ENCODE results near the gene CYTIP.

Gene CYTIP

DNA sequence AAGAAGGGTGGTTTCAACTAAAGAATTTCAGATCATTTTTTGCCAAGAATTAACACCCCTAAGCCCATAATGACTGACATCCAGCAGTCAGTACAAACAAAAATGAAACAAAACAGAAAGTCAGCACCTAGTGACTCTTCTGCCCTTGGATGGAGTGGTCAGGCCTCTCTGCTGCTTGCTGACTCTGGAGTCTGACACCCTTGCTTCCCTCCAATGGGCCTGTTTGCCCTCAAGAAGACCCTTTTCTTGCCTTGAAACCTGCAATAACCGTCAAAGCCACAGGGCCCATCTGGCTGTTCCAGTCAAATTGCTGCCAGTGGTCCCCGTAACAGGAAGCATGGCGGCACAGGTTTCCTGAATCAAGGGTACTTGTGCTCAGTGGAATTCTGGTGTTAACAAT is 27.2 kb upstream of the CYTIP start:
- H3K27ac Mint-ChIP-seq: peak overlapping the region; percentile 23
- H3K27me3 Mint-ChIP-seq: no peaks in the 10 kb centered on the region
- no peaks in the 10 kb centered on the region for H3K36me3 Mint-ChIP-seq
- H3K4me3 Mint-ChIP-seq: no peak overlapping the region
- H3K4me1 Mint-ChIP-seq: peaks cover 79% of the 10 kb centered on the region
- H3K9me3 Mint-ChIP-seq: no peaks in the 10 kb centered on the region

DNA sequence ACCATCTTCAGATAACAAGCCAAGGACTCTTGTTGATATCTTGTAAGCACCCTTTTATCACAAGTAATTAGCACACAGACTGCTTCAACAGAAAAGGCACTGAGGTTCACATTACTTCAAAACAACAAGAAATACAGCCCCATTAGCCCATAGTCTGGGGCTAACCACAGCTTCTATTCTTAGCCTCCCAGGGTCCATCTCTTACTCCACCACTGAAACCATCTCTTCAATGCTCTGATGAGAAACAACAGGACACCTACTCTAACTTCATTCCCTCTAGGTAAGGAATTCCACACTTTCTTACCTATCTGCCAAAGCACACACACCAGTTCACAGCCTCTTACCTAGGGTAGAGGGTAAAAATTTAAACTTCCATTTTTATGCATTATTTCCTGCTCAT is 26.4 kb upstream of the CYTIP start:
- no peaks in the 10 kb centered on the region for H3K27me3 Mint-ChIP-seq
- peak overlapping the region; percentile 94 for H3K27ac Mint-ChIP-seq
- H3K9me3 Mint-ChIP-seq: peaks cover 6% of the 10 kb centered on the region
- peak overlapping the region; percentile 74 for H3K4me3 Mint-ChIP-seq
- H3K36me3 Mint-ChIP-seq: peaks cover 4% of the 10 kb centered on the region
- H3K4me1 Mint-ChIP-seq: peaks cover 80% of the 10 kb centered on the region

DNA sequence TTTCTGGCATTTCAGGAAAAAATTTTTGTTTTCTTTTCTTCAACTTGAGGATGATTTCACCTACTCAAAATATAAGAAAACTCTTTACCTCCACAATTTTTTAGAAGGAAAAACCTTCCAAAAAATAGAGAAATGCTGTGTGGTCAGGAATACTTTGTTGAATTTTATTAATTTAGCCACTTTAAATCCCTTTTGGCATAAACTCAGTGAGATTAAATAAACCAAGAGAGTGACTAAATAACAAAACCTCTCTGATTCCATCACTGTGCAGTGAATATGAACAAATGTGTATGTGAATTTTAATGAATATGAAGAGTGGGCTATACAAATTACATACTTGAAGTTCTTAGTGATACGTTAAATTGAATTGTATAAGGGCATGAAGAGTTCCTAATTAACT is 25.8 kb upstream of the CYTIP start:
- Mint-ChIP-seq H3K27me3 (no peaks in the 10 kb centered on the region), H3K27ac (peak overlapping the region; percentile 94), H3K9me3 (peaks cover 9% of the 10 kb centered on the region), H3K36me3 (peaks cover 5% of the 10 kb centered on the region), H3K4me1 (peaks cover 82% of the 10 kb centered on the region), H3K4me3 (peak overlapping the region; percentile 74)

DNA sequence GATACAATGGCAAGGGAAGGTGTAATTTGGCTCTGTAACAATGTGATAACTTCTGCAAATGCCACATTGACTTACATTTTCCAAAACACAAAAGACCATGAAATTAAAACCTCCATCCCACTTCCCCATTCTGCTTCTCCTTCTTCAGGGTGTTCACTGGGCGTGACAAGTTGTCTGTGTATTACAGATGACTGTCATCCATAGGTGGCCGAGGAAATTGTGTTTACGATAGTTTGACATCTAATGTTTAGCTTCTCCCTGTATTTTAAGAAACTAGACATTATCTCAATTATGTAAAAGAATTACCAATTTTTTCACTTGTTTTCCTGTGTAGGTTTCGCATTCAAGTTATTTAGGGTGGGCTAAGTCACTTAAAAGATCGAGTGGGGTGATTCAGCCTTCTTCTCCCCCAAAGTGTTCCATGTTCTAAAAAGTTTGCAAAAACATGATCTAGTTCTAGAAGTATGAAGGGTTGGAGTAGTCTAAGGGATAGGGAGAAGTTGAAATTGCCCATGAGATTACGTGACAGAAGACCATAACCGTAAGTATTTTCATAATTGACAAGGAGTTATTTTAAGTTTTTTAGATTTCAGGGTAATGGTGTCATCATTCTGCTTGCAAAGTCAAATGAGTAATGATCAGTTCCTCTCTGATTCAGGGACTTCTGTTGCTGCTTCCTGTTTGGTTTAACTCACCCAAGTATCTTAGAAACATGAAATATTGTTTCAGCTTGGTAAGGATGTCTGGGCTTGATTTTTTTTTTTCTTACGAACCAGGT is 25.2 kb upstream of the CYTIP start:
- Mint-ChIP-seq H3K4me1 (peaks cover 85% of the 10 kb centered on the region), H3K4me3 (peak overlapping the region; percentile 74)

DNA sequence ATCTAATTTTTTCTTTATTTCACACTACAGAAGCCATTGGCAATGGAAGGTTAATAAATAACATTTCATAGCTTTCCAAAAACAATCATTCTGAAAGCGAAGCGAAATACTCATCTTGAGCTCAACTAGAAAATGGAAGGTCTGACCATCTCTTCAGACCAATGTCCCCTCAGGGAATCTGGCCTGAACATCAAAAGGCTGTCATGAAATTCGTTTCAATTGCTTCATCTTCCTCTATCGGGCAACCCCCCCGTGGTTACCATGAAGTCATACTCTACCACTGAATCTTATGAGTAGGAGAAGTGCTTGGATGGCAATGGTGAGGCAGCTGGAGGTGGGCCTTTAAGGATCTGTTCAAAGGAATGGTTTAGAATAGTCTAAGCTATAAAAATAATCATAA is 22.9 kb upstream of the CYTIP start:
- Mint-ChIP-seq H3K27me3 (no peaks in the 10 kb centered on the region), H3K27ac (peak overlapping the region; percentile 94), H3K4me1 (peaks cover 90% of the 10 kb centered on the region), H3K9me3 (peaks cover 9% of the 10 kb centered on the region), H3K4me3 (no peak overlapping the region), H3K36me3 (peaks cover 5% of the 10 kb centered on the region)

More for the DNA sequence above, 25.2 kb upstream of the CYTIP start:
- Mint-ChIP-seq H3K9me3 (peaks cover 9% of the 10 kb centered on the region), H3K27ac (peak overlapping the region; percentile 94), H3K36me3 (peaks cover 5% of the 10 kb centered on the region), H3K27me3 (no peaks in the 10 kb centered on the region)

DNA sequence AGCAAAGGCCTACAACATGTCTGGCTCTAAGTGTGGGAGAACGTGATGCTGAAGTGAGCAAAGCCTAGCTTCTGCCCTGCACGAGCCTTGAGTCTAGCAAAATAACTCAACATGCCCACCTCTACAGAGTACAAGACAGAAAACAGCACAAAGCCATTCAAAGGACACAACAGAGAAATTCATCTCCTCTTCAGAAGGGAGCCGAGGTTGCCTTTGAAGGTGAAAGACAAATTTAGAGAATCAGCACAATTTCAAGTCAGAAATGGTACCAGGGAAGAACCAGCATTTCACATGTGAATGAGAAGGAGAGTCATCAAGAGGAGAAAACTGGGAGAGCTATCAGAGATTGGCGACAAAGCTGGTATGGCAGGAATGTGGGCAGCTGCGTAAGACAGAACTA is 21.7 kb upstream of the CYTIP start:
- Mint-ChIP-seq H3K9me3 (peaks cover 9% of the 10 kb centered on the region), H3K4me1 (peaks cover 99% of the 10 kb centered on the region), H3K27me3 (no peaks in the 10 kb centered on the region), H3K27ac (peak overlapping the region; percentile 94), H3K4me3 (peak overlapping the region; percentile 27), H3K36me3 (peaks cover 5% of the 10 kb centered on the region)

DNA sequence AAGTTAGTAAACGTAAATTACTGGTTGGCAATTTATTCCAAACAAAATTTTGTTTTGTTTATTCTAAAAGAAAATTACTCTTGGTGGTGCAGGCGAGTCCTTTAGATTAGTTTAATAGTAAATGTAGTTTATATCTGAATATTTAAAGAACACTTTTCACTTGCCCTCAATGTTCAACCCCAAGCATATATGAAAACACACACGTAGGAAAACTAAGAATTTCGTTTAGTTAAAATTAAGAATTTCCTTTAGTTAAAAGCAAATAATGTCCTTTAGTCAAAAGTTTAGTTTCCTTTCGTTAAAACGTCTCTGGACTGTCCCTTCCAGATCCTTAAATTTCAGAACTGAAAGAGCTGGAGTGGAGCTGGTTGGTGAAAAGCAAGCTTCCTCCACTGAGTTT is 19.1 kb upstream of the CYTIP start:
- H3K9me3 Mint-ChIP-seq: peaks cover 9% of the 10 kb centered on the region
- no peak overlapping the region for H3K4me3 Mint-ChIP-seq
- H3K4me1 Mint-ChIP-seq: peaks cover 100% of the 10 kb centered on the region
- H3K27me3 Mint-ChIP-seq: no peaks in the 10 kb centered on the region
- peak overlapping the region; percentile 62 for H3K27ac Mint-ChIP-seq
- peaks cover 5% of the 10 kb centered on the region for H3K36me3 Mint-ChIP-seq

DNA sequence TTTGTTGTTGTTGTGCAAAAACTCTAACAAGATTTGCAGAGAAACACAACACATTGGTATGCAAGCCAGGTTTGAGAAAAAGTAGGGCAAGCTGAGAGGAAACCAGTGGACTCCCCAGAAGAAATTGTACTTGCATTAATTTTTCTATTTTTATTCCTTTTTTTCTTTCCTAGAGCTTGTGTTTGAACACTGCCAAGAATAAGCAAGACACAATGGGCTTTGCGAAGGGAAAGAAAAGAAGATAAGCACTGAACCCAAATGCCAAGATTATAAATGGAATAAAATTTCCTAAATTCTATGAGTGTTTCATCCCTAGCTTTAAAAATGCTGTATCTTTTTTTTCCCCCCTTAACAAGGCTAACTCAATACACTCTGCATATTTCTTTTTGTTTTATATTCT is 17.0 kb upstream of the CYTIP start:
- Mint-ChIP-seq H3K27ac (peak overlapping the region; percentile 90), H3K4me1 (peaks cover 98% of the 10 kb centered on the region), H3K9me3 (peaks cover 9% of the 10 kb centered on the region), H3K4me3 (no peak overlapping the region), H3K27me3 (no peaks in the 10 kb centered on the region), H3K36me3 (peaks cover 5% of the 10 kb centered on the region)

DNA sequence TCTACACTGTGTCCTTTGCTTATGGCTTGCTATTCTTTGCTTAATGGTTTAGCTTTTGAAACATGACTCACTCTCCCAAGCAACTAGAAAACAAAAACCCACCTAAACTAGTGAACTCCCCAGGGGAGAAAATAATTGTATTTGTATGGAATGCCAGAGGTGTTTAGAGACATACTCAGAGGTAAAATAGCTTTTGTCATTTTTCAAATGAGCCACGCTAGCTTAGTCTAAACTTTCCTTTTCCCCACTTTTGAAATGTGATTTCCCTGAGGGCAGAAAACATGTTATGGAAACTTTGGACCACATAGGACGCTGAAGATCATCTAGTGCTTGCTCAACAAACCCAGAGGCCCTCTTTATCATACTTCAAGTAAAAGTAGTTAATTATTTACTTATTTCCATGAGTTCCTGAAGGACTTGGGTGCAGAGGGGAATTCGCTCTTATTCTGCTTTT is 16.5 kb upstream of the CYTIP start:
- no peaks in the 10 kb centered on the region for H3K27me3 Mint-ChIP-seq
- peaks cover 4% of the 10 kb centered on the region for H3K9me3 Mint-ChIP-seq
- peaks cover 98% of the 10 kb centered on the region for H3K4me1 Mint-ChIP-seq
- H3K27ac Mint-ChIP-seq: peak overlapping the region; percentile 76
- peak overlapping the region; percentile 16 for H3K4me3 Mint-ChIP-seq
- peaks cover 2% of the 10 kb centered on the region for H3K36me3 Mint-ChIP-seq

DNA sequence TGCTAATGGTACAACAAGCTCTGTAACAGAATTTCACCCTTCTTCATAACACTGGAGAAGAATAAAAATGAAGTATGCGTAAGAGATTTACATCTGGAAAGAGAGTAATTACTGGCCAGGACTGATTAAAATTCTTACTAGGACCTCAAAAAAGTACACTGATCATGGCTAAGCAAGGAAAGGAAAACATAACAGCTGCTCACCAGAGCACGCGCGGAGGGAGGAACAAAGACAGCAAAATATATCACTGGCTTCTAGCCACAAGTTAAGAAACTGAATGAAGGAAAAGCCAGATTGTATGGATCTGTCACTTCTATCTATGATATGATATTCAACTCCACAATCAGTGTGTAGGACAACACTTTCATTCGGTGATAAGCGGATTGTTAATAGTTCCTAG is 15.6 kb upstream of the CYTIP start:
- Mint-ChIP-seq H3K9me3 (no peaks in the 10 kb centered on the region), H3K27me3 (no peaks in the 10 kb centered on the region), H3K36me3 (no peaks in the 10 kb centered on the region), H3K4me3 (peak overlapping the region; percentile 75), H3K27ac (peak overlapping the region; percentile 79), H3K4me1 (peaks cover 95% of the 10 kb centered on the region)

DNA sequence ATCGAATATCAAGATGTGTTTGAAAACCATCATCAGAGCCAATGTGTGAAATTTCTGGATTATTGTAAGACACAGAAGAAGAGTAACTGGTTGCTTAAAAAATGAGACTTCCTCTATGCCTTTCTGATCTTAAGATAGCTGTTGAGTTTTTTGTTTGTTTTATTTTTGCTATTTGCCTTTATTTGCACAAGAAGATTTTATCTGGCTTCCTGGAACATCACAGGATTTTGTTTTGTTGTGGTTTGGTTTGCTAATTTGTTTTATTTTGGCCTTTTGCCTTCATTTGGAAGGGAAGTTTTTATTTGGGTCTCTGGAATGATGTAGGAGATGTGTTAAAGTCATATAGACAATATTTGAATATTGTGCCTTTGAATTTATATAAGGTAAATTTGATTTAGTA is 3.9 kb upstream of the CYTIP start:
- Mint-ChIP-seq H3K27ac (peak overlapping the region; percentile 88), H3K4me1 (peaks cover 68% of the 10 kb centered on the region)

DNA sequence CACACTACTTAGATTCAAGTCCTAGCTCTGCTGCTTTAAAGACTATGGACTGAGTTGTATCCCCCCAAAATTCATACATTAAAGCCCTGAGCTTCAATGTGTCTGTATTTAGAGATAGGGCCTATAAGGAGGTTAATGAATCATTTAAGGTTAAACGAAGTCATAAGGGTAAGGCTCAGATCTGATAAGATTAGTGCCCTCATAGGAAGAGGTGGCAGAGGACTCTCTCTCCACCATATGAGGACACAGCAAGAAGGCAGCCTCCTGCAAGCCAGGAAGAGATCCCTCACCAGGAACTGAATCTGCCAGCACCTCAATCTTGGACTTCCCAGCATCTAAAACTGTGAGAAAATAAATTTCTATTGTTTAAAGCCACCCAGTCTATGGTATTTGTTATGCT is 3.1 kb upstream of the CYTIP start:
- H3K4me1 Mint-ChIP-seq: peaks cover 62% of the 10 kb centered on the region
- H3K36me3 Mint-ChIP-seq: peaks cover 12% of the 10 kb centered on the region
- peak overlapping the region; percentile 58 for H3K4me3 Mint-ChIP-seq
- no peaks in the 10 kb centered on the region for H3K9me3 Mint-ChIP-seq
- H3K27me3 Mint-ChIP-seq: no peaks in the 10 kb centered on the region
- H3K27ac Mint-ChIP-seq: peak overlapping the region; percentile 88

More for the DNA sequence above, 3.9 kb upstream of the CYTIP start:
- H3K27me3 Mint-ChIP-seq: no peaks in the 10 kb centered on the region
- H3K9me3 Mint-ChIP-seq: no peaks in the 10 kb centered on the region
- H3K4me3 Mint-ChIP-seq: peak overlapping the region; percentile 58
- H3K36me3 Mint-ChIP-seq: peaks cover 5% of the 10 kb centered on the region

DNA sequence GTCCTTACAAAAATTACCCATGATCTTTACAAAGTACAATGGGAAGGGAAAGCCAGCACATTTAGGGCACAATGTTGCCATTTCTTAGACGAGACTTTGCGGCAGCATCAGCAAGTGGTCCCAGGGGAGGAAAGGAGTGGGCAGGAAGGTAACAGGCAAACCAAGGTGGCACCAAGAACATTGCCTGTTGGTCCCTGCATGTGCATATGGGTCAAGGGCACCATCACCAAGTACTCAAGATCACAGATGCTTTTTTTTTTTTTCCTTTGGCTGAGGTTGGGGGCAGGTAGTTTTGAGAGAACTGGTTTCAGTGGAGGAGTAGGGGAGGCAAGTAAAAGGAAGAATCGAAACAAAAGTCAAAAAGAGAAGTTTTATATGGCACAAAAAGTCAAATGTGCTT is 752 bp upstream of the CYTIP start:
- Mint-ChIP-seq H3K4me3 (peak overlapping the region; percentile 94), H3K4me1 (peaks cover 51% of the 10 kb centered on the region), H3K27ac (peak overlapping the region; percentile 99), H3K27me3 (no peaks in the 10 kb centered on the region), H3K36me3 (peaks cover 30% of the 10 kb centered on the region), H3K9me3 (no peaks in the 10 kb centered on the region)

DNA sequence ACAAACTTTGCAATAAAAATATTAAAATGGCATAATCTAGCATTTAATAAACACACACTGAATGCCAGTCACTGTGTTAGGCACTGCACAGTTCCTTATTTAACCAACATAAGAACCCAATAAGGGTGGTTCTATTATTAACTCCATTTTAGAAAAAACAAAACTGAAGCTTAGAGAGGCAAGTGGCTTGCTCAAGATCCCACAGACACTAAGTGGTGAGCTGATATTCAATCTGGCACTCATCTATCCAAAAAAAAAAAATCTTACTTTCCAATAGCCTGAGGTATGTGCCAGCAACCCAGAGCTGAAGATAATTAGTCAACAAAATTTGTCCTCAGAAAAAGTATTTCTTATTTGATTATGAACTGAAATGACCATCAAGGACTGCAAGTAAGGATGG is 799 bp downstream of the CYTIP start:
- Mint-ChIP-seq H3K4me1 (peaks cover 41% of the 10 kb centered on the region), H3K9me3 (no peaks in the 10 kb centered on the region), H3K4me3 (peak overlapping the region; percentile 94), H3K36me3 (peaks cover 39% of the 10 kb centered on the region), H3K27me3 (no peaks in the 10 kb centered on the region), H3K27ac (peak overlapping the region; percentile 99)

DNA sequence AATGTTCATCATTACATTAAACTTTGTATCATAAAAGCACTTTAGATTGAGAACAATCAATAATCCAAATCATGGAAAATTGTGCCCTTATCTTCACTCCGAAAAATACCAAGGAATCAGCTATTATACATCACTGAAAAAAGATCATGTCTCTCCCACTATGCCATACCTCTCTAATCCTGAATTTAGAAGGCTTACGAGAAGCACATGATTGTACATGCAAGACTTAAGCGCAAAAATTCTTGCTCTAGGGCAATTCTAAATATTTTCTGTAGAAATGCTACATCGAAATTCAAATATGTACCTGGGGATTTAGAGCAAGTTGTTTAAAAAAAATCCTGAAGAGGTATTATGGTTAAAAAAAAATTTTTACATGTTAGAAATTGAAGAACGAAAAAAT is 1.3 kb downstream of the CYTIP start:
- no peaks in the 10 kb centered on the region for H3K27me3 Mint-ChIP-seq
- H3K27ac Mint-ChIP-seq: peak overlapping the region; percentile 99
- H3K4me3 Mint-ChIP-seq: peak overlapping the region; percentile 94
- H3K9me3 Mint-ChIP-seq: no peaks in the 10 kb centered on the region
- H3K4me1 Mint-ChIP-seq: peaks cover 41% of the 10 kb centered on the region
- peaks cover 43% of the 10 kb centered on the region for H3K36me3 Mint-ChIP-seq

DNA sequence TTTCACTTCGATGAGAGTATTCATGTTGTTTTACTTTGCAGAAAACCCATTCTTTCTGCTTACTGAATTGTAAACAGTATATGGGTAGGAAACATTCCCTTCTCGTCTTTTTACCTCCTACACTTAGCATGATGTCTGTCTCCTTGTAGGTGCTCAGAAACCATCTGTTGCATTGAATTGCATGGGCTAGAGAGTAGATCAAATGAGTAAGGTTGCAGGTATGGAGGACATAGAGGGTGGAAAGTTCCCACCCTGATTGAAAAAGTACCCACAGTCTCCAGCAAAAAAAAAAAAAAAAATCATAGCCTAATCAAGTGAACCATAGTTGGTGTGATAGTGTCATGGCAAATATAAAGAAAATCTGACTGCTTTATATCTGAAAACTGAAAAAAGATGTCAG is 1.7 kb downstream of the CYTIP start:
- peaks cover 46% of the 10 kb centered on the region for H3K36me3 Mint-ChIP-seq
- H3K4me3 Mint-ChIP-seq: peak overlapping the region; percentile 94
- peak overlapping the region; percentile 99 for H3K27ac Mint-ChIP-seq
- H3K4me1 Mint-ChIP-seq: peaks cover 37% of the 10 kb centered on the region
- no peaks in the 10 kb centered on the region for H3K9me3 Mint-ChIP-seq
- H3K27me3 Mint-ChIP-seq: no peaks in the 10 kb centered on the region

Data from activated naive CD4-positive, alpha-beta T cell treated with anti-CD3 and anti-CD28 coated beads, Interleukin-2, amount 50 U/mL, for 24 hours (primary cell).